Stimulated activated CD4-positive, alpha-beta T cell treated with anti-CD3 and anti-CD28 coated beads, Interleukin-15, amount 100 ng/mL, for 48 hours (primary cell): Measurements from ENCODE around the gene GATAD2B.
"Not testable (repeated sequence)": the region's sequence is repeated elsewhere in the genome, so short reads cannot be mapped to it uniquely, and the experiment has no call there.

ENCODE experiments used
- DNase-seq, 2 donors: peaks; one replicate each; pipeline ENCODE4 v3.0.0-alpha.2; 2020; ENCODE audit warnings: low read depth in 2 of 2

GATAD2B gene

DNA sequence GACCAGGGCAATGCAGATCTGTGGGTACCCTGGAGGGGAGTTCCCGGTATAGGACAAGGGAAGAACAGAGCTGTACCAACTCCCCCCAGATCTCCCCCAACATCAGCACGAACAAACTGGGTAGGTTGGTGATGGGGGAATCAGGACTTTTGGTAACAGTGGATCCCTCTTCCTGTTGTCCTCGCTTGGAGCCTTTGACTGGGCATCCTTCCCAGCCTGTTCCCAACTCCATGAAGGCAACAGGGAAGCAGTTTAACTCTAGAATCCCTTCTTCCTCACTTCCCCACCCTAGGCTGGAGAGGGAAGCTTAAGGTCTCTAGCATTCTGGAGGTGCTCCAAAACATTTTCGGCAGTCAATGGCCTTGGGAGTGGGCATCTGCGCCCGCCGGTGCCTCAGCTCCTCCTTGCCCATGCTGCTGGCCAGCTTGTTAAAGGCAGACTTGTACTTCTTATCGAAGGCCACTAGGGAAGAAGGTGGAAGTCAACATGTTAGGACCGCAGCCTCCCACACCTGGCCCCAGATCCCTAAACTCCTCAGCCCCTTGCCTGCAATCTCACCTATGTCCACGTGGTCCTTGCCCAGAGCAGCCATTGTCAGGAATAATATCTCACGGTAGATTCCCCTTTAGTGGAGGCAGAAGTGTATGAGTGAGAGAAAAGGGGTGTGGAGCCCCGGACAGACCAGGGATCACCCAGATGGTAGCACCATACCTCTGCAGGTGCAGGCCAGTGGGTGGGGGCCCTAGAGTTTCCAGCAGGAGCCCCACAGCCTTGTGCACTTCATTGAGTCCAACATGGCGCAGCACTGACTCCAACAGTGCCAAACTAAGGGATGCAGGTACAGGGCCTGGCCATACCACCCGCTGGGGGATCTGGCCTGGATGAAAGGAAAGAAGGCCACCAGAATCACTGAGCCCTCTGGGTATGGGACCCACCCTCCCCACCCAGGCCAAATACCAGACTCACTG lies 7.5 kb upstream of the GATAD2B start:
- DNase-seq: no peak

DNA sequence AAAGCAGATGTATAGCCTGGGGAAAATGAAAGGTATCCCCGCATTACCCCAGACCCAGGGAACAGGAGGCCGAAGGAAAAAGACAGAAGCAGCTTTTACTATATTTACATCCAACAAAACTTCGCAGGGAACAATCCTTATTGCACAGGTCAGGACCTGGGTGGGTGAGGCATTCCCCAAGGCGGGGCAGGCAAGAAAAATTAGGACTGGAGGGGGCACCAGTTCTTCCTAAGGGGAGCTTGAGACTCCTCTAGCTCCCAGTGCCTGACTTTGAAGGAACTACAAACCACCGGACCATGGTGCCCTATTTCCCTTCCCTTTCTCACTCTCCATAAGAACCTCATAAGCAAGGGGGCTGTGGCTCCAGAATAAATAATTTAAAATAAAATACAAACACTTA lies 6.7 kb upstream of the GATAD2B start:
- no peak for DNase-seq

DNA sequence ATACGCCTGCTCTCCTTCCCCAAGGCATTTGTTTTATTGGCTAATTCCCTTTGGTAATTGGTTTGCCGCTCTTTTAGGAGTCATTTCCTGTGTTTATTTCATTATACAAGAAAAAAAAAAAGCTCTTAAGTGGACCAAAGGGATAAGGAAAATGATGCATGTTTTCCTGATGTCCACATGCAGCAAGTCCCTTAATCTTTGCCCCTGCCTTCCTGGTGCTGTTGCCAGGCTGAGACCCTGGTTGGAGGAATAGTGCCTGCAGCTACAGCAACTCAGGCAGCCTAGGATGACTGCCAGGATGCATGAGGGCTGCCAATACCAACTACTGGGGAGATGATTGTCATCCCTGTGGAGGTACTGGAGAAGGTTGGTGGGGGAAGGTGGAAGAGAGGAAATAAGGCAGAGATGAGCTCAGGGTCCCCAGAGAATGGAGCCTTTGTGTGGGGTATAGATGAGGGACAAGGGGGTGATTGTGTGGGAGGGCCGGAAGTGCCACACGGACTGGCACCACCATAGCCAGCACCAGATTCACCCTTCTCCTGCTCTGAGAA lies 6.1 kb upstream of the GATAD2B start:
- no peak for DNase-seq

DNA sequence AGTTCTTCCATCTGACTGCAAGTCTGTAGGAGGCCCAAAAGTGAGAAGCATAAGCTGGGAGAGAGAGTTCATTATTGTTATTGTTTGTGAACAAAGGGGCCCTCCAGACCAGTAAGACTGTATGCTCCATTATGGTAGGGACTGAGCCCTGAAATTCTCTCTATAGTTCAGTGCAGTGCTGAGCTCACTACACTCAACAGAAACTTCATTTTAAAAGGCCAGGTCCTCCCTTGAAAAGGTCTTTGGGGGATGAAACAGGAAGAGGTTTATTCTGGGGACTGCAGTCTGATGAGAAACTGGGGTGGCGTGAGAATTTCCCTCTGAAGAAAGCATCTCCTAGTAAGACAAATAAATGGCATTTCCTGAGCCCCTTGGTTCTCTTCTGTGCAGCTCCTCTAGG lies 5.5 kb upstream of the GATAD2B start:
- no peak for DNase-seq

DNA sequence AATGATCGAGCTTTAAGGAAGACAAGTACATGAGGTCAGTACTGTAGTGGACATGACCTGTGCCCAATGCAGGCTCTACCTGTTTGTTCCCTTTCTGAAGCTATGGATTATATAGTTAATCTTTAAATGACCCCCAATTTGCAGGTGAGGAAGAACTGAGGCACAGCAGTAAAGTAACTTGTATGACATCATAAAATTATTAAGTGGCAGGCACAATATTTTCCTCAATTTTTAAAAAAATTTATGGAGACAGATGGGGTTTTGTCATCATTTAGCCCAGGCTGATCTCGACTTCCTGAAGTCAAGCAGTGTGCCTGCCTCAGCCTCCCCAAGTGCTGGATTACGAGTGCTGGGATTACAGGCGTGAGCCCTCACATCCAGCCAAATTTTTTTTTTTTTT lies 3.6 kb upstream of the GATAD2B start:
- DNase-seq: no peak

DNA sequence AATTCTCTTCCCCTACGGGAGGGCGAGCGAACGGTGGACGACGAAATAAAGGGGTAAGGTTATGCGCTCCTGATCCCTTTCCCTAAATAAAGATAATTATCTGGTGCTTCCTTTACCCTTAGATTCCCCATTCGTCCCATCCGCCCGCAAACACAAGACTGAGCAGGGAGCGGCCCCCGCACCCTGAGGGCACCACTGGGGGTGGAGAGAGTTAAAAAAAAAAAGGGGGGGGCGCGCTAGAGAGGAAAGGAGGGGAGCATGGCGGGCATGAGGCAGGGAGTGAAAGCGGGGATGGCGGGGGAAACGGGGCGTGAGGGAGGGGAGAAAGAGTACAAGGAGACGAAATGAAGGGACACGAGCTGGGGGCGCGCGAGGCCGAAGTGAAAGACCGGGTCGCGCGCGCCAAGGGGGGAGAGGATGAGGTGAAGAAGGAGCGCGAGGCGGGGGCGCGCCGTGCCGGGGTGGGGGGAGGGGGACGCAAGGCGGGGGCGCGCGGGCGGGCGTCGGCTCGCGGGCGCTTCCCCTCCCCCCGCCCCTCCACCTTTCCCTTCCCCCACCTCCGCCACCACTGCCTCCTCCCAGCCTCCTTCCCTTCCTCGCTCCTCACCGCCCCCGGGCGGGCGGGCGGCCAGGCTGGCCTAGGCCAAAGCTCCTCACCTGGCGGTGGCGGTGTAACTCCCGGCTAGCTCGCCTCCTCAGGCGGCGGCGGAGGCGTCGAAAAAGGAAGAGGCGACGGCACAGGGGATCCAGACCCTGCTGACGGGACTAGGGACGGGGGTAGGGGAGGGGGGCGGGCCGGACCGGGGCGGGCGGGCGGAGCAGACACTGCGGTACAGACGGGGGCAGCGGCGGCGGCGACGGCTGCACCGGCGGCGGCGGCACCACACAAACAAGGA lies 448 bp downstream of the GATAD2B start:
- peak in 1 of 2 donors; percentile 66 for DNase-seq

DNA sequence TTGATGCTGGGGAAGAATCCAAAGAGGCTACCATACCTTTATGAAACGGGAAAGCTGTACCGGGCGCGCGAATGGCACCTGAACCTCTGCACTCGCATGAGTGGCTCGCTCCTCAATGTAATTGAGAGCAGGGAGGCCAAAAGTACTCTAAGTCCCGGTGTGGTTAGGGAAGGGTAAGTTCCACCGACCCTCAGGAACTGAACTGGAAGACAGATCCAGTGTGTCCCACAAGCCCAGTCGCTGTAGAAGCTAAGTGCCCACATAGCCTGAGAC lies 1.0 kb downstream of the GATAD2B start:
- no peak for DNase-seq

DNA sequence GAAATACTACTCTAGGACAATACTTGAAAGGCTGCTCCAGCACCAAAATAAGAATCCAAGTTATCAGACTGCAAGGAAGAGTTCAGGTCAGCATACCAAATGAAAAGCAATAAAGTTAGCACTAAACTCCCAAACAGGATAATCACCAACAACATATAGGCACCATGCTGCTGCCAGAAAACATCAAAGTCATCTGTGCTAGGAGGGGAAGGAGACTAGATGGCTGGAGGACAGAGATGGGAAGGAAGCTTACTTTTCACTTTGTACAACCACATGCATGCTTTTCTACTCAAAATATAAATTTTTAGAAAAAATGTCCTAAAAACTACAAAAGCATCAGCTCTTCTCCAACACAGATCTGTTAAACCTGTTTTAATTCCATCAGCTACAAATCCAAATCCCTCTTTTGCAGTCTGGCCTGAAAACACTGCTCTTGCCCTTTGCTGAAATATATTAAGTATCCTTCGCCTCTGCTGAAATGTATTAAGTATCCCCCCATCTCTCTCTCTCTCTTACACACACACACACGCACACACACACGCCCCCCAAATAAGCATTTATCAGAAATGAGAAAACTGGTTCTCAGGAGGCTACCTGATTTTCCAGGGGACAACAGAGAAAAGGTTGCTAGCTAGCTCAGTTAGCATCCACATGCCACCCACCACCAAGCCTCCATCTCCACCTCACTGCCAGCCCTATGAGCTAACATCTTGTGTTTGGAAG lies 1.5 kb downstream of the GATAD2B start:
- peak in 1 of 2 donors; percentile 3 for DNase-seq

DNA sequence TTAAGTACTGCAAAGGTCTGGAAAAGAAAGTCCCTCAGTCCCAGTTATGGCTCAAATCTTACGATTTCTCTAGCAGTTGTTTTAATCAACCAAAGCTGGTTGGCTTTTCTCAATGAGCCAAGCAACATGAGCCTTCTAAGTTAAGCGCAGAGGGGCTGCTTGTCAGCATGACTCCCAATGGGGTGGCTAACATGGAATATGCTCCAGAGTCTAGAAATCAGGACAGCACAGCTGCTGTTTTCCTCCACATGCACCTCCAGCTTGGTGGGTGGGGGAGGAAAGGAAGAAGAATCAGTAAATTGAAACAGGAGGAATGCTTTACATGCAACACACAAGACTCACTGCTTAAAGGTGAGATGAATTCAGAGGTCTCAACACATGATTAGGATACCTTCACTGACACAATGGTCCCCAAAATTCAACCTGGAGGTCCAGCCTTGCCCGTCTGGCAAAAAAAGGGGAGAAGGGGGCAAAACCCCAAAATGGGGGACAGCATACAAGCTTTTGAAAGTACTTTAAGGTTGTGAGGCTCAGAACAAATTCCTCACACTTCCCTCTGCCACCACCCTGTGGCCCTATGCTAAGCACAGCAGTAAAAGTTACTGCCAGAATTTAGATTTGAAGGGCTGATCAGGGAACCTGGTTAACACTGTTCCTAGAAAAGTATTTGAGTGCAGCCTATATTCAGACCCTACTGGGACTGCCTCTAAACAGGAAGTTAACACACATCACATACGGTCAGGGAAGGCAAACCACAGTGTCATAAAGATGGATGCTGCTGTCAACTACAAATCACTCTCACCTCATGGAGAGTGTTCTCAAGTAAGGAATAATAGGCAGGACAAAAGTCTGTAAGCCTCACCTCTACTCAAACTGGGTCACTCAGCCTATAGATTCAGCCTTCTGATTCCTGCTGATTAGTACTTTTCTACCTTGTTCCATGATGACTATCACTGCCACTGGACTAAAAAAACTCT lies 2.6 kb downstream of the GATAD2B start:
- DNase-seq: no peak

DNA sequence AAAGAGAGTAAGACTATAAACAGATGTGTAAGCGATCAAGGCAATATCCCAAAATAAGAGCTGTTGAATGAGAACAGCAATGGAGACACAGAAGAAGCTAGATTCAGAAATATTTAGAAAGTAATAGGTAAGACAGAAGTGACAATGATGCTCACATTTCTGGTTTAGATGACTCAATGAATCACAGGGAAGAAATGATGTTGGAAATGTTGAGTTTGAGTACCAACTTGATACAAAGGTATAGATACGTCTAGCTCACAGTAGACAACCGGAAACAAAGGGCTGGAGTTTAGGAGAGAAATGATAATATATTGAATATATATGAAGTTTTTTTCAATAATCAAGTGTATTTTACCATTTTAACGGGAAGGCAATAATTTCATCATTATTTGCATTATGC lies 6.5 kb downstream of the GATAD2B start:
- DNase-seq: no peak

DNA sequence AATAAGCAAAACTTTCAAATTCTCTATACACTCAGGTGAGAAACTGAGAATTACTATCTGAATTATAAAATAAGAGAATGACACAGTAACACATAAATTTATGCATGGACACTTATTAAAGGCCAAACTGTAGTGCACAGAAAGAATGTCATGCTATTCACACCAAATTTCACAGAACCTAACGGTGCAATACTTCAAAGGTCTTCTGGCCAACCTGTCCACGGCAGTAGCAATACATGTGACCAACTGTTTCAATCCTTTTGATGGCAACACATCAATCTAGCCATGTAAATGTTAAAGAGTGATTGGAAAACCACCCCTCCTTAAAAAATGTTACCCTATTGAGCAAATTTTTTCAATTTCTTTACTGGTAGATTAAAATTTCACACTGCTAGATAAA lies 10.4 kb downstream of the GATAD2B start:
- DNase-seq: no peak

DNA sequence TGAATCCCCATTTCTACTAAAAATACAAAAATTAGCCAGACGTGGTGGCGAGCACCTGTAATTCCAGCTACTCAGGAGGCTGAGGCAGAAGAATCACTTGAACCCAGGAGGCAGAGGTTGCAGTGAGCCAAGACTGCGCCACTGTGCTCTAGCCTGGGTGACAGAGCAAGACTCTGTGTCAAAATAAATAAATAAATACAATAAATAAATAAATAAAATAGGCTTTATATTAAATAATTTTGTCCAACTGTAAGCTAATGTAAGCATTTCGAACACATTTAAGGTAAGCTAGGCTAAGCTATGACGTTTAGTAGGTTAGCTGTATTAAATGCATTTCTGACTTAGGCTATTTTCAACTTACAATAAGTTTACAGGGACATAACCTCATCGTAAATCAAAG lies 12.2 kb downstream of the GATAD2B start:
- DNase-seq: not testable (repeated sequence)

DNA sequence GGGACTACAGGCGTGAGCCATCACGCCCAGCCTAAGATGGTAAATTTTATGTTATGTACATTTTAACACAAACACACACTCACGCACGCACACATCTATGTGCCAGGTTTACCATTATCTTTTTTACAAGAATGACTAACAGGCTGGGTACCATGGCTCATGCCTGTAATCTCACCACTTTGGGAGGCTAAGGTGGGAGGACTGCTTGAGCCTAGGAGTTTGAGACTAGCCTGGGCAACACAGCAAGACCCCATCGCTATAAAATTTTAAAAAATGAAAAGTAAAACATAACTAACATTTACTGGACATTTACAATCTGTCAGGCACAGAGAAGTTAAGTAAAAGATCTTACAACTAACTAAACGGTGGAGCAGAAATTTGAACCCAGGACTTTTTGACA lies 14.7 kb downstream of the GATAD2B start:
- no peak for DNase-seq

DNA sequence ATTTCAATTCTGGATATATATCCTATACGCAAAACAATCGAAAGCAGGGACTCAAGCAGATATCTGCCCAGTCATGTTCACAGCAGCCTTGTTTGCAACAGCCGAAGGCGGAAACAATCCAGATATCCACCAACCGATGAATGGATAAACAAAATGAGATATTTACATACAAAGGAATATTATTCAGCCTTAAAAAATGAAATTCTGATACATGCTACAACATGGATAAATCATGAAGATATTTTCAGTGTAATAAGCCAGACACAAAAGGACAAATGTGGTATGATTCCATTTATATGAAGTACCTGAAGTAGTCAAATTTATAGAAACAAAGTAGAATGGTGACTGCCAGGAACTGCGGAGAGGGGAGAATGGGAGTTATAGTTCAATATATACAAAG lies 15.6 kb downstream of the GATAD2B start:
- DNase-seq: no peak

DNA sequence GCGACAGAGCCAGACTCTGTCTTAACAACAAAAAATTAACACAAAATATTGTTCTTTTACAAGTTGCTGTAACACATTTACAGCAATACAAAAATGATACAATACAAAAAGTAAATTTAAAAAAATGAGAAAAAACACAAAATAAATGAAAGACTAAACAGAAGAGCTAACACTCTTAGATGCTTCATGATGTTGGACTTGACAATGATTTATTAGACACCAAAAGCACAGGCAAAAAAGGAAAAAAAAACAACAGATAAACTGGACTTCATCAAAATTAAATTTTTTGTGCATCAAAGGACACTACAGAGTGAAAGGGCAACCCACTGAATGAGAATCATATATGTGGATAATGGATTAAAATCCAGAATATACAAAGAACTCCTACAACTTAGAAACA lies 16.4 kb downstream of the GATAD2B start:
- DNase-seq: no peak

DNA sequence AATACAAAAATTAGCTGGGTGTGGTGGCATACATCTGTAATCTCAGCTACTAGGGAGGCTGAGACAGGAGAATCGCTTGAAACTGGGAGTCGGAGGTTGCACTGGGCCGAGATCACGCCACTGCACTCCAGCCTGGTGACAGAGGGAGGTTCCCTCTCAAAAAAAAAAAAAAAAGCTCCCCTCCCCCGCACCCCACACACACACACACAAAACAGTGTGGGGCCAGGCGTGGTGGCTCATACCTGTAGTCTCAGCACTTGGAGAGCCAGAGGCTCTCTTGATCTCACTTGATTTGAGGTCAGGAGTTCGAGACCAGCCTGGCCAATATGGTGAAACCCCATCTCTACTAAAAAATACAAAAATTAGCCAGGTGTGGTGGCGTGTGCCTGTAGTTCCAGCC lies 16.9 kb downstream of the GATAD2B start:
- DNase-seq: not testable (repeated sequence)

DNA sequence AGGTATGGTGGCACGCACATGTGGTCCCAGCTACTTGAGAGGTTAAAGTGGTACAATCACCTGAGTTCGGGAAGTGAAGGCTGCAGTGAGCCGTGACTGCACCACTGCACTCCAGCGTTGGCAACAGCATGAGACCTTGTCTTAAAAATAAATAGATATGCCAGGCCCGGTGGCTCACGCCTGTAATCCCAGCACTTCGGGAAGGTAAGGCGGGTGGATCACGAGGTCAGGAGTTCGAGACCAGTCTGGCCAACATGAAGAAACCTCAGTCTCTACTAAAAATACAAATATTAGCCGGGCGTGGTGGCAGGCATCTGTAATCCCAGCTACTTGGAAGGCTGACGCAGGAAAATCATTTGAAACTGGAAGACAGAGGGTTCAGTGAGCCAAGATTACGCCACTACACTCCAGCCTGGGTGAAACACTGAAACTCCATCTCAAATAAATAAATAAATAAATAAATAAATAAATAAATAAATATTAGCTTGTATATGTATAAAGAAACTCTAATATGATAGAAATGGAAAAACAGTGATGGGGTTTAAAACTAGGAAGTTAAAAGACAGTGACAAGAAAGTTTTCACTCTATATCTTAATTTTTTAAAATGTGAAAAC lies 18.8 kb downstream of the GATAD2B start:
- no peak for DNase-seq

DNA sequence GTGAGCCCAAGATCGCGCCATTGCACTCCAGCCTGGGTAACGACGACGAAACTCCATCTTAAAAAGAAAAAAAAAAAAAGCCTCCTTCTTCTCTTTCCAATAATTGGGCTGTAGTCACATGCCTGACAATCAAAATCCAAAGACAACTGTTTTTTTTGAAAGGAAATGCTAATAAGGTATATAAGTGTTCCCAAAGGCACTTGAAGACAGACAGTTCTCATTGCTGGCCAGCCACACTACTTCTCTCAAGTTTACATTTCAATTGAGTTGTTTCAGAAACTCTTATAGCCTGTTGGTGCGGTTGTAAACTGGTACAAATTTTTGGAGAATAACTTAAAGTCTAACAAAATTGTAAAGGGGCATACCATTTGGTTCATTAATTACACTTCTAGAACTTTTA lies 23.3 kb downstream of the GATAD2B start:
- DNase-seq: no peak

DNA sequence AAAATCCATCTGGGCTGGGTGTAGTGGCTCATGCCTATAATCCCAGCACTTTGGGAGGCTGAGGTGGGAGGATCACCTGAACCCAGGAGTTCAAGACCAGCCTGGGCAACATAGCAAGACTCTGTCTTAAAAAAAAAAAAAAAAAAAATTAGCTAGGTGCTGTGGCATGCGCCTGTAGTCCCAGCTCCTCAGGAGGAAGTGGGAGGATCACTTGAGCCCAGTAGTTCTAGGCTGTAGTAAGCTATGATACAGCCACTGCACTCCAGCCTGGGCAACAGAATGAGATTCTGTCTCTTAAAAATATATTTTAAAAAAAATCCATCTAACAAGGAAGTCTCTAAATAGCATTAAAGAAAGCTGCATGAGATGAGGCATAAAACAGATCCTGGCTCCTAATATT lies 26.9 kb downstream of the GATAD2B start:
- not testable (repeated sequence) for DNase-seq

DNA sequence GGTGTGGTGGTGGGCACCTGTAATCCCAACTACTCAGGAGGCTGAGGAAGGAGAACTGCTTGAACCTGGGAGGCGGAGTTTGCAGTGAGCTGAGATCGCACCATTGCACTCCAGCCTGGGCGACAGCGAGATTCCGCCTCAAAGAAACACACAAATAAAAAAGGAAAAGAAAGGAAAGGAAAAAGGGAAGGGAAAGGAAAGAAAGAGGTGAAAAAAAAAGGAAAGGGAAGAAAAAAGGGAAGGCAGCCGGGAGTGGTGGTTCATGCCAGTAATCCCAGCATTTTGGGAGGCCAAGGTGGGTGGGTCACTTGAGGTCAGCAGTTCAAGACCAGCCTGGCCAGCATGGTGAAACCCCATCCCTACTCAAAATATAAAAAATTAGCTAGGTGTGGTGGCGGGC lies 31.7 kb downstream of the GATAD2B start:
- not testable (repeated sequence) for DNase-seq
